COR-L47 (cell line): ENCODE data around the gene THY1.
"Not testable (repeated sequence)": the region's sequence is repeated elsewhere in the genome, so short reads cannot be mapped to it uniquely, and the experiment has no call there.

Experiments used
- DNase-seq: peaks from one replicate; lab custom pipeline; 2025; lab: John Stamatoyannopoulos, UW

The THY1 gene

GRCh38 chr11:119418759-119419158 is 4.2 kb downstream of the THY1 start:
- no peak for DNase-seq

- no peak for DNase-seq
Measured at GRCh38 chr11:119417726-119418540, 5.0 kb downstream of the THY1 start.

GRCh38 chr11:119416606-119417580 is 6.1 kb downstream of the THY1 start:
- no peak for DNase-seq

GRCh38 chr11:119415966-119416365 is 7.0 kb downstream of the THY1 start:
- no peak for DNase-seq

- DNase-seq: no peak
Measured at GRCh38 chr11:119415517-119415916, 7.5 kb downstream of the THY1 start.

GRCh38 chr11:119414734-119415133 is 8.2 kb downstream of the THY1 start:
- no peak for DNase-seq

GRCh38 chr11:119414321-119414720 is 8.7 kb downstream of the THY1 start:
- DNase-seq: no peak

GRCh38 chr11:119412072-119412471 is 10.9 kb downstream of the THY1 start:
- no peak for DNase-seq

GRCh38 chr11:119410501-119410900 is 12.5 kb downstream of the THY1 start:
- no peak for DNase-seq

GRCh38 chr11:119409731-119410130 is 13.2 kb downstream of the THY1 start:
- no peak for DNase-seq

GRCh38 chr11:119406005-119406404 is 17.0 kb downstream of the THY1 start:
- no peak for DNase-seq

GRCh38 chr11:119405448-119405847 is 17.5 kb downstream of the THY1 start:
- DNase-seq: not testable (repeated sequence)

GRCh38 chr11:119404872-119405271 is 18.1 kb downstream of the THY1 start:
- no peak for DNase-seq

- DNase-seq: no peak
Measured at GRCh38 chr11:119403021-119403420, 20.0 kb downstream of the THY1 start.

GRCh38 chr11:119402470-119402869 is 20.5 kb downstream of the THY1 start:
- no peak for DNase-seq

GRCh38 chr11:119400860-119401259 is 22.1 kb downstream of the THY1 start:
- no peak for DNase-seq

- no peak for DNase-seq
Measured at GRCh38 chr11:119397740-119398139, 25.2 kb downstream of the THY1 start.

GRCh38 chr11:119396835-119397234 is 26.1 kb downstream of the THY1 start:
- no peak for DNase-seq

- DNase-seq: no peak
Measured at GRCh38 chr11:119391275-119391674, 31.7 kb downstream of the THY1 start.

GRCh38 chr11:119389611-119390254 is 33.2 kb downstream of the THY1 start:
- peak; percentile 21 for DNase-seq

- DNase-seq: no peak
Measured at GRCh38 chr11:119388103-119388502, 34.9 kb downstream of the THY1 start.

- DNase-seq: no peak
Measured at GRCh38 chr11:119384332-119384731, 38.6 kb downstream of the THY1 start.
